Measurements from ENCODE around the gene SAMD14. TPM values are rescaled to one million over a fixed set of nuclear protein-coding genes. Genes with fewer than 3 reads are reported as not detected.

Gene SAMD14
- total and polyA plus RNA-seq, 10 of the 15 experiments (the other 5 are each of a cell fraction or from before 2014, with no cell fraction given): 0.06 to 1.7 (median 0.25) TPM; not detected in 3

DNA sequence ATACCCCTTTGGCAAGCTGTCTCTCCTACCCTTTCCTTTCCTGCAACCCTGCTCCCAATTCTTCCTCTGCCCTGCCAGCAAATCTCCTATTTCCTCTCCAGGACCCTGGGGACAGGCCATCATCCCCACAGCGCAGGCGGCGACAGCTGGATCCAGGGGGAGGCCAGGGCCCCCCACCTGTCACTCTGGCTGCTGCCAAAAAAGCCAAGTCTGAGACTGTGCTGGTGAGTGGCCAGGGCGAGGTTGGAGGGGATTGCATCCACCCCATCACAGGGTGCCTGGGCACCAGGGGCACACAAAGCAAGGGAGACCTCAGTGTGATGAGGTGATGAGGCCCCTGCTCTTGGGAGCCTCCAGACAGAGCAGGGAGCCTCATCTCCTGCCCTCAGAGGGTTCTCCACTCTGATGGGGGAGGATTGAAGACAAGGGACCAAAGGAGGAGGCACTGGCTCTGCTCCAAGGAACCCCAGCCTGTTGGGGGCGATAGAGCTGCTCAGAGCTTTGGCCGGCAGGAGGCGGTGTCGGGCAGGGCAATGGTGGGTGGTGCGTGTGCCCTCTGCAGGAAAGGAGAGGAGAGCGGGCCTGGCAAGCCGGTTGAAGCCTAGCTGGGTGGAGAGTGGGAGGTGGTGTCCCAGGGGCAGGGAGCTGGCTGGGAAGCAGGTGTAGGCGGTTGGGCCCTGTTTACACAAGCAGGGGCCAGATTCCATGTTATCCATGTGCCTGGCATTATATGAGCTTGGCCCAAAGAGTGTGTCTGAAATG is 50.4 kb downstream of the SAMD14 start:
- Histone ChIP-seq H3K27me3 (replicated peaks in 1 of 2; ENCODE audit: control insufficient read depth in 2 of 2, insufficient read depth in 2 of 2, low read length in 1 of 2) (no peaks in the 10 kb centered on the region), H3K4me3 (no peak overlapping the region), H3K4me1 (ENCODE audit: control insufficient read depth, insufficient read depth, low read length) (peaks cover 5% of the 10 kb centered on the region; the same call in 1 of the 2 replicates), H3K9me3 (replicated peaks; ENCODE audit: control insufficient read depth, insufficient read depth, low read length) (no peaks in the 10 kb centered on the region), H3K36me3 (ENCODE audit: control insufficient read depth in 2 of 2, insufficient read depth in 2 of 2, low read length in 1 of 2) (peaks cover 0 to 4% of the 10 kb centered on the region in 2 experiments; a peak in 2 of 4 replicates), H3K9ac (ENCODE audit: control insufficient read depth, insufficient read depth, low read length) (no peak overlapping the region), H3K27ac (ENCODE audit: control insufficient read depth, insufficient read depth) (no peak overlapping the region), H3K79me2 (ENCODE audit: control insufficient read depth, insufficient read depth, low read length) (no peaks in the 10 kb centered on the region), H3K4me2 (ENCODE audit: control insufficient read depth, insufficient read depth) (no peak overlapping the region), H4K20me1 (ENCODE audit: control insufficient read depth, insufficient read depth) (no peaks in the 10 kb centered on the region), H2AFZ (ENCODE audit: control insufficient read depth, low read depth, low read length) (no peak overlapping the region)
- ChIA-PET POLR2A (no interaction called here), CTCF (interaction anchor here (0.6 to 2.8 kb wide), 8 partner anchors 12 to 76 kb away, joined by 3 to 9 read pairs (median 3); partner anchors contain the start of gene ITGA3), RAD21 (ENCODE audit: unreplicated experiment) (no interaction called here), SMC1A (ENCODE audit: uncharacterized antibody, unreplicated experiment) (interaction anchor here (1.1 kb wide), 1 partner anchor 53 kb away, joined by 3 read pairs; no protein-coding TSS in a partner anchor)
- WGBS (ENCODE audit: insufficient coverage, insufficient replicate concordance, low lambda C conversion rate, missing lambda C conversion rate): 73% methylated on average over 12 of the region's 12 CpGs
- DNase-seq (ENCODE audit: low read depth, low spot score) (no peak), FAIRE-seq (no peak), ATAC-seq (peak; percentile 77)
- no TSS peak for BruUV-seq (replicated peaks)
- intact Hi-C loops (cut with micrococcal nuclease; ENCODE audit: unreplicated experiment) (loop anchor here (1.0 kb wide), 1 partner anchor 23 kb away; the partner anchor contains the start of gene ITGA3), in situ Hi-C loops (cut with MboI) (no loop called here)
- TF ChIP-seq YY1 (IDR thresholded peaks at IDR 0.05; ENCODE audit: low read depth, low read length) (peak; percentile 70), SMC3 (IDR thresholded peaks at IDR 0.05; ENCODE audit: borderline replicate concordance, low read length) (peak; percentile 7; the same call in 1 of the 2 replicates), ATF3 (IDR thresholded peaks at IDR 0.05; ENCODE audit: borderline replicate concordance, extremely low read depth, low read depth, low read length) (0 out of 2 replicates have a peak, but pooled peaks have one; percentile 22), ZBED1 (IDR thresholded peaks at IDR 0.05; ENCODE audit: borderline replicate concordance) (no peak), USF1 (IDR thresholded peaks at IDR 0.05; ENCODE audit: borderline replicate concordance, extremely low read length, insufficient read depth, low read depth, low read length) (no peak), RAD21 (IDR thresholded peaks at IDR 0.05; ENCODE audit: insufficient read depth, low read depth, low read length) (peak; percentile 37; the same call in 1 of the 2 replicates)
- TF ChIP-seq, protein P1, sequence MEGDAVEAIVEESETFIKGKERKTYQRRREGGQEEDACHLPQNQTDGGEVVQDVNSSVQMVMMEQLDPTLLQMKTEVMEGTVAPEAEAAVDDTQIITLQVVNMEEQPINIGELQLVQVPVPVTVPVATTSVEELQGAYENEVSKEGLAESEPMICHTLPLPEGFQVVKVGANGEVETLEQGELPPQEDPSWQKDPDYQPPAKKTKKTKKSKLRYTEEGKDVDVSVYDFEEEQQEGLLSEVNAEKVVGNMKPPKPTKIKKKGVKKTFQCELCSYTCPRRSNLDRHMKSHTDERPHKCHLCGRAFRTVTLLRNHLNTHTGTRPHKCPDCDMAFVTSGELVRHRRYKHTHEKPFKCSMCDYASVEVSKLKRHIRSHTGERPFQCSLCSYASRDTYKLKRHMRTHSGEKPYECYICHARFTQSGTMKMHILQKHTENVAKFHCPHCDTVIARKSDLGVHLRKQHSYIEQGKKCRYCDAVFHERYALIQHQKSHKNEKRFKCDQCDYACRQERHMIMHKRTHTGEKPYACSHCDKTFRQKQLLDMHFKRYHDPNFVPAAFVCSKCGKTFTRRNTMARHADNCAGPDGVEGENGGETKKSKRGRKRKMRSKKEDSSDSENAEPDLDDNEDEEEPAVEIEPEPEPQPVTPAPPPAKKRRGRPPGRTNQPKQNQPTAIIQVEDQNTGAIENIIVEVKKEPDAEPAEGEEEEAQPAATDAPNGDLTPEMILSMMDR (IDR thresholded peaks at IDR 0.05 in 2 of 3, conservative IDR thresholded peaks at IDR 0.05 in 1 of 3; ENCODE audit: control insufficient read depth in 2 of 3, extremely low read depth in 1 of 3, insufficient read depth in 1 of 3, low read depth in 3 of 3, low read length in 3 of 3): peak; percentile 42 to 72 (median 55)

All from GM12878 (cell line).